Hematopoietic multipotent progenitor cell treated with erythropoietin and hydrocortisone succinate and interleukin-3 and kit ligand, for 6 days (in vitro differentiated cells): Measurements from ENCODE around the gene ZNF302.
"Not testable (repeated sequence)": the region's sequence is repeated elsewhere in the genome, so short reads cannot be mapped to it uniquely, and the experiment has no call there.

Source experiments
- DNase-seq: peaks from one replicate; pipeline ENCODE4 v3.0.0-alpha.2; 2015

ZNF302 gene

DNA sequence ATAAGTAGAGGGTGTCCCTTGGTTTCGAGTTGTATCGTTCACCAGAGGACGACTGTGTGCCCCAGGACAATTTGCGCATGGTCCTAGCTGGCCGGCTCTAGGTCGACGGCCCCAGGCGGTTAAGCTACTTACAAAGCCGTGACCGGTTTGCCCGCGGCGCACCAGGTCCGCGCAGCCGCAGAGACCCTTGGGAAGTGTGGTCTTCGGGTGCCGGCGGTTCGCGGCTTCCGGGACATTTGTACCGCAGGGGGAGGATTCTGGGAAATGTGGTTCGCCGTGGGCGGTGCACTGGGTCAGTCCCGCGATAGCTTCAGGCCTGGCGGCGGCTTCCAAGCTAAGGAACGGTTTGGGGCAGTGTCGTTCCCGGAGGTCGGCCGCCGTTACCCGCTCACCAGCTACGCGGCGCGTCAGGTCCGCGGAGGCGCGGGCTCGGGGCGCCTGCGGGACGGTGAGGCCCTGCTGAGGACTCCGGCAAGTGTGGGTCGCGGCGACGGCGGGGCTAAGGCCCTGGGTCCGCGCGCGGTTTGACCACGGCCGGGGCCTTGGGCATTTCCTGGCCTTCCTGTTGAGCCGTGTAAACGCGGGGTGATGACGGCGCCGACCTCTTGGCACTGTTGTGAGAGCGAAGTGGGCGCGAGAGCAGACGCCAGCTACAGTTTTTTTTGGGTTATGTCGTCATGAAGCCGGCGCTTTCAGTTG, at the start of gene ZNF302:
Gene ZNF302 (plus strand): TSS at position 293 of the 699 bp plus-strand sequence. CDS start 1,127 bp downstream, outside the sequence.
- peak; percentile 98 for DNase-seq

- no peak for DNase-seq
Observed at GRCh38 chr19:34633802-34634201, 43.7 kb upstream of the ZNF302 start.

DNA sequence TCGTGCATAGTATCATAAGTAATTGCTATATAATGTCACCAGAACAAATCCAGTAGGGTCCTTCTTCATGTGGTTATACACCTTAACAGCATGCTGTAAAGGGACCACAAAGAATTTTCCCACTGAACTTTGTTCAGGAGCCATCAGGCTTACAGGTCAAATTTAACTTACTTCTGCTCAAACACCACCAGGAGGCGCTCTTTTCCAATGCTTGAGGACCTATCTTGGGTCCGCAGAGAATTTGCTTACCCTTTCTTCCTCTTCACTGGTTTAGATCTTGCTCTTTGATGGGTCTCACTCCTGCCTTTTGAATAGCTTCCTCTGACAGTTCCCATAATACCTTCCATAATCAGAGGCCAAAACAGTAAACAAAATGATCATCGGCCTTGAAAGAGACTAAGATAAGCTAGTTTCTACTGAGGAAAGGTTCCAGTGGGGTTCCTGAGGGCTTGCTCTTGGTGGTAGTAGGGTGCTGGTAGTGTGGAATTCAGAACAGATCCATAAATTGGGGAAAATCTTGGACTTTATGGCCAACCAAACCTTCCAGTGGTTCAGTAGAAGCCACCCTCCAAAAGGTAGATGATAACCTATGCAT, 37.9 kb upstream of the ZNF302 start:
- peak; percentile 89 for DNase-seq

GRCh38 chr19:34642241-34642640, 35.2 kb upstream of the ZNF302 start:
- no peak for DNase-seq

DNA sequence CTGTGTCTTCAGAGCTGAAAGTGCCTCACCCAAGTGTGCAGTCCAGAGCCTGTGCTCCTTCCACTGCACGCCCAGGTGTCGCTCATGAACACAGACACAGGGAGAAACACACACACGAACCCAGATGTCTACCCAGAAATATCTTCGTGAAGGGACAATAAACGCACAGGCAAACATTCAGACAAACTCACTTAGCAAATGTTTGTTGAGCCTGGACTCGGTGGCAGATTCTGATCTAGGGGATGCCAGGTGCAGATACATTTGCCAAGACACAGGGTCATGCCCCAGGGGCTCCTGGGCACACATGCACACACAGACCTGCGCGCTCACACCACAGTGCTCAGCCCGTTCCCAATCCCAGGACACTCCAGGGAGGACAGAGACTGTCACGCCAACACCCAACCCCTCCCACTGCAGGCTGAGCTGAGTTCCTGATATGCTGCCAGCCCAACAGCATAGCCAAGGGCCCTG, 32.5 kb upstream of the ZNF302 start:
- no peak for DNase-seq

GRCh38 chr19:34645551-34645950, 31.9 kb upstream of the ZNF302 start:
- DNase-seq: no peak

DNA sequence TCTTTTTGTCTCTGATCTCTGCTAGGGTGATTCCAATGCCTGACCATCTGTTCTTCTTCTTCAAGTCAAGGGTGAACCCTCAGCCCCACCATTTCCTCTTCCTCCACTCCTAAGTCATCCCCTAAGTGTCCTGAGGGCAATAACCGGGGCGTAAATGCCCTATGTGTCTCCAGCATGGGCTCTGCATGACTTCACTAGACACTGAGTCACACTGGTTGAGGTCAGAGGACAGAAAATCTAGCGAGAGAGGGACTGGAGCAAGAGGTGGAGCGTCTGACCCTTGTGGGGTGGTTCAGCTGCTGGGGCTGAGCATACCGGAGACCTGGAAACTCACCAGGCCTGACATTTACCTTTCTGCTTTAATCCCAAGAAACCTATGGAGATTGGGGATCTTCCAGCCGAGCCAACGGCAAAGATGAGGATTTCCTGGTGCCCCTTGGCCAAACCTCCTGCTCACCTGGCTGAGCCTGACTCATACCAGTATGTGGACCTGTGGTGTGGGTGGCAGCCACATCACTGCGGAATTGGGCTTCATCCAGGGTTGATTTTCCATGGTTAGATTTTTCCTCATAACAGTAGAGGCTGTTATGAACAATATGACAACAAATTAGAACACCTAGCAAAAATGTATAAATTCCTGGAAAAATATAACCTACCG, 27.5 kb upstream of the ZNF302 start:
- DNase-seq: no peak

- DNase-seq: no peak
Observed at GRCh38 chr19:34651747-34652146, 25.7 kb upstream of the ZNF302 start.

GRCh38 chr19:34654796-34655195, 22.7 kb upstream of the ZNF302 start:
- DNase-seq: no peak

- DNase-seq: no peak
Observed at GRCh38 chr19:34655651-34656050, 21.8 kb upstream of the ZNF302 start.

GRCh38 chr19:34661357-34661756, 16.1 kb upstream of the ZNF302 start:
- DNase-seq: no peak

DNA sequence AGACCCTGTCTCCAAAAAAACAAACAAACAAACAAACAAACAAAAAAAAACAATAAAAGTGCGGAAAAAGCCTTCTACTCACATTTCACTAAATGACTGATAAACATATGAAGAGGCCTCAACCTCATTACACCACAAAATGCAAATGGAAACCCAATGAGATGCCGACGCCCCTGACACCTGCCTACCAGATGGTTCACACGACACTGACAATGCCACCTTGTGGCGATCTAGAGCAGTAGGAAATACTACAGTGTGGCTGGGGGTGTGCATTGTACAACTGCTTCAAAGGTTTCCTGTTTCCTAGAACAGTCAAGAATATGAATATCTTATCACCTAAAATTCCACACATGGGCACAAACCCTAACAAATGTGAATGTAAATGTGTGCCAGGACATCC, 14.6 kb upstream of the ZNF302 start:
- DNase-seq: peak; percentile 53

DNA sequence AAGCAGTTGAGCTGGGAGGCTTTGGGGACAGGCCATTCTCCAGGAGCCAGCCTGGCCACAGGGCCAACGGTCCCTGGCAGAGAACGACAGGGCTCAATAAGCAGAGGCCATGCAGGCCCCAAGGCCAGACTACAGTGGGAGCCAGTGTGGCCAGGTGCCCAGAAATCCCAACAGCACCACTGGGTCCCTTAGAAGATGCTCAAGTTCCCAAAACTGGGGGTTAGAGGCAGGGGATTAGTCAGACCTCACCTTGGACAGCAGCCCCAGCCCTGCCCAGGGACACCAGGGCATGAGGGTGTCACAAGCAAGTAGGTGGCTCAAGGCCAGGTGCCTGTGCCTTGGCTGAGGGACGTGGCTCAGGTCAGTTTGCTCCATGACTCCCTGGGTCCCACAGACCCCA, 13.3 kb upstream of the ZNF302 start:
- DNase-seq: no peak

DNA sequence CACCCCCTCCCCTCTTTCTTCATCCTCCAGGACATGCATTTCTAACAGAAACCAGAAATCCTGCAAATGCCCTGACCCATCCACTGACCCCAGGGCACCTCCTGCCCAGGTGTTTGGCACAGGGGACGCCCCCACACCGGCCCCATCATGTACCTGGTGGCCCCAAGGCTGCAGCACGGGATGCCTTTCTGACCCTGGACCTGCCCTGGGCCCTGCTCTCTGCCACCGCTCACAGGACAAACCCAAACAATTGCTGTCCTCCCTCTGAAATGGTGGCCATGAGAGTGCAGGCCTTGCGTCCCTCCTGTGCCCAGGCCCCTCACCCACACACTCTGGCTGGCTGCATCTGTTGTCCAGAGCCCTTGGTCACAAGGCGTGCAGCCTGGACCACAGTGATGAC, 12.6 kb upstream of the ZNF302 start:
- no peak for DNase-seq

DNA sequence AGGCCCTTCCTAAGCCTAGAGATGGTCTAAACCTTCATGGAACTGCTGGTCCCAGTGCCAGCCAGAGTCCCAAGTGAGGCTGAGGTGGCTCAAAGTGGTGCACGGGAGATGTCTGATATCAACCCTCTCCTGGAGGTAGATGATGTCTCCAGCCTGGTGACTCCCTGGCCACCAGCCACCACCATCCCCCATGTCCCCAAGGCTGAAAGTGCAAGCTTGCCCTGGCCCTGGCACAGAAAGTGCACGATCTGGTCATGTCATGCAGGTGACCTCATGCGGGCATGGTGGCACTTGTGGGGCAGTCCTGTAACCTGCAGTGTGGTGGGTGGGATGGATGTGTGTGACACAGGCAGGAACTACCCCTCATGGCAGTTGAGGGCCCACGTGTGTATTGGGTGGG, 12.2 kb upstream of the ZNF302 start:
- not testable (repeated sequence) for DNase-seq

GRCh38 chr19:34666200-34666957, 11.1 kb upstream of the ZNF302 start:
- no peak for DNase-seq

DNA sequence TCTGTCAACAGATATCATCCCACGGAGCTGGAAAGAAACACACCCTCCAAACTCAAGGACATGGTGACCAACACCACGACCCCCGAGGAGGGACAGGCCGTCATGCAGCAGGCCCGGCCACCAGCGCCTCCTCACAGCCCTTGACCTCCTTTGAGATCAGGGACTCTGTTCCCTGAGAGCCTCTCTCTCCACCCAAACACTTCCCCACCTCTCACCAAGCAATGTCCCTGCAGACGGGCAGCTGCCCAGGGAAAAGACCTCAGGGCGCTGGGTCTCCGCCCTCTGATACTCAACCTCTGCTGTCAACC, 10.6 kb upstream of the ZNF302 start:
- no peak for DNase-seq

DNA sequence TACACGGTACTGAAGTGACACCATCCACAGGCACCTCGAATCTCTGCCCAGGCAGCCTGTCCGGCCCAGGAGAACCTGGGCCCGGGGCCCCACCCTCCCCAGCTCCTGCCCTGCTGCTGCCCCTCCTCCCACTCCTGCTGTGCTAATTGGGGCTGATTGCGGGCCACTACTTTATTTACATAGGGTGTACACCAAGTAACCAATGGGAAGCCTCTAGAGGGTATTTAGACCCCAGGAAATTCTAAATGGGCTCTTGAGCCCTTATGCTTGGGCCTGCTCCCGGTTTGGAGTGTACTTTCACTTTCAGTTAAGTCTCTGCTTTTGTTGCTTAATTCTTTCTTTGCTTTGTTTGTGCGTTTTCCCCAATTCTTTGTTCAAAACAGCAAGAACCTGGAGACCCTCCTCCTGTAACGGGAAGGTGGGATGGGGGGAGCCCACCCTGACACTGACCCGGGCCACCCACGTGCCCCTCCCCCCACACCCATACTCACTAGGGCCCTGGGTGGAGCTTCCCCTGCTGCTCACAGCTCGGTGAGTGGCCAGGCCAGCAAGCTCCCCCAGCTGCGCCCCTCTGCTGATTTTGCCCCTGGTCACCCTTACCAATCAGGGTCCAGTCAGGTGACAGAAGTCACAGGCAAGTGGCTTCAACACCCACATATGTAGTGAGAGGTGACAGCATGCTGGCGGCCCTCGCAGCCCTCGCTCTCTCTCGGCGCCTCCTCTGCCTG, 10.0 kb upstream of the ZNF302 start:
- DNase-seq: no peak

DNA sequence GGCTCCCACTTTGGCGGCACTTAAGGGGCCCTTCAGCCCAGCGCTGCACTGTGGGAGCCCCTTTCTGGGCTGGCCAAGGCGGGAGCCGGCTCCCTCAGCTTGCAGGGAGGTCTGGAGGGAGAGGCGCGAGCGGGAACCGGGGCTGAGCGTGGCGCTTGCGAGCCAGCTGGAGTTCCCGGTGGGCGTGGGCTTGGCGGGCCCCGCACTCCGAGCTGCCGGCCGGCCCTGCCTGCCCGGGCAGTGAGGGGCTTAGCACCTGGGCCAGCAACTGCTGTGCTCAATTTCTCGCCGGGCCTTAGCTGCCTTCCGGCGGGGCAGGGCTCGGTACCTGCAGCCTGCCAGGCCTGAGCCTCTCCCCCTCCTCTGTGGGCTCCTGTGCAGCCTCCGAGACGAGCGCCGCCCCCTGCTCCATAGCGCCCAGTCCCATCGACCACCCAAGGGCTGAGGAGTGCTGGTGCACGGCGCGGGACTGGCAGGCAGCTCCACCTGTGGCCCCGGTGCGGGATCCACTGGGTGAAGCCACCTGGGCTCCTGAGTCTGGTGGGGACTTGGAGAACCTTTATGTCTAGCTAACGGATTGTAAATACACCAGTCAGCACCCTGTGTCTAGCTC, 9.3 kb upstream of the ZNF302 start:
- DNase-seq: not testable (repeated sequence)

DNA sequence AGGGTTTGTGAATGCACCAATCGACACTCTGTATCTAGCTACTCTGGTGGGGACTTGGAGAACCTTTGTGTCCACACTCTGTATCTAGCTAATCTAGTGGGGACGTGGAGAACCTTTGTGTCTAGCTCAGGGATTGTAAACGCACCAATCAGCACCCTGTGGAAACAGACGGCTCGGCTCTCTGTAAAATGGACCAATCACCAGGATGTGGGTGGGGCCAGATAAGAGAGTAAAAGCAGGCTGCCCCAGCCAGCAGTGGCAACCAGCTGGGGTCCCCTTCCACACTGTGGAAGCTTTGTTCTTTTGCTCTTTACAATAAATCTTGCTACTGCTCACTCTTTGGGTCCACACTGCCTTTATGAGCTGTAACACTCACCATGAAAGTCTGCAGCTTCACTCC, 8.8 kb upstream of the ZNF302 start:
- DNase-seq: not testable (repeated sequence)

DNA sequence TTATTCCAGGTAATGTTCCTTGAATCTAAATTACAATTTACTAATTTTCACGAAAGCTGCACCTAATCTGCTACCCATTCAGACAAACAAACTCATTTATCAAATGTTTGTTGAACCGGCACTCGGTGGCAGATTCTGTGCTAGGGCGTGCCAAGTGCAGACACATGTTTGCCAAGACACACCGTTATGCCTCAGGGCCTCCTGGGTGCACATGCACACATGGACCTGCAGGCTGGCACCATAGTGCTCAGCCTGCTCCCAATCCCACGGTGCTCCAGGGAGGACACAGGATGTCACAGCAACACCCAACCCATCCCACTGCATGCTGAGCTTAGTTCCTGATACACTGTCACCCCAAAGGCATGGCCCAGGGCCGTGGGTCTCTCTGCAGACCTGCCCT, 8.2 kb upstream of the ZNF302 start:
- DNase-seq: no peak

DNA sequence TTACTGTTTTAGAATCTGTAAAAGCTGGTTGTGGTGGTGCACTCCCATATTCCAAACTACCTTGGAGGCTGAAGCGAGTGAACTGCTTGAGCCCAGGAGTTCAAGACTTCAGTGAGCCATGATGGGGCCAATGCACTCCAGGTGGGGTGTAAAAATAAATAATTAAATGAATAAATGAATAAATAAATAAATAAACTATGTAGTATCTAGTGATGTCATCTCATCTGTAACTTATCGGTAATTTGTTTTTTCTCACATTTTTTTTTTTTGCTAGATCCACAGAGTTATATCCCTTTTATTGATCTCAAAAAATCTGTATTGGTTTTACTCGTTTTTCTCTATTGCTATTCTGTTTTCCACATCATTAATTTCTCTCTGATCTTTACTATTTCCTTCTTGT, 5.5 kb upstream of the ZNF302 start:
- DNase-seq: no peak

DNA sequence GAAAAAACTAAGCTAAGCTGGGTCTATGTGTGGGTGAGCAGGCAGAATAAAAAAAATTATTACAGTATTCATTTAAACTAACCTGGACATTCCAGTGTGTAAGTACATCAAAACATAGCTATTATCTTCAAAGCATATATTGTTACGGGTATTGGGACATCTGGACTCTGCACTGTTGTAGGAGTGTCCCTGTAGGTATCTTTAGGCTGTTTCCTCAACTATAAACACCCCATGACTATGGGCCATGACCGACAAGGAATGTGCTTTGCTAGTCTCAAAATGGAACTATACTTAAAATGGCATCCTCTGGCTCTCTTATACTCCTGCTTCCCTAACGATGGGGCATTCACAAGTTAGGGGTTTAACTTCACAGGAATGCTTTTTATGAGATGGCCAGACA, 3.9 kb upstream of the ZNF302 start:
- DNase-seq: no peak
